Measurements from ENCODE around the gene TRAK1.
A peak's percentile ranks its signal among the peaks of the same experiment; 100 is the strongest.
"Not testable (repeated sequence)": the region's sequence is repeated elsewhere in the genome, so short reads cannot be mapped to it uniquely, and the experiment has no call there.

The TRAK1 gene

GRCh38 chr3:42102571-42102970 lies 11.4 kb downstream of the TRAK1 start:
- TF ChIP-seq CTCF (IDR thresholded peaks at IDR 0.05; ENCODE audit: low read length, missing control alignments), result no peak
- DNase-seq (ENCODE audit: low read depth), result no peak
- H3K4me3 ChIP-seq (replicated peaks; ENCODE audit: low read depth, low read length), result no peak overlapping the region

GRCh38 chr3:42103921-42104665 lies 12.9 kb downstream of the TRAK1 start:
- H3K4me3 ChIP-seq (replicated peaks; ENCODE audit: low read depth, low read length); DNase-seq (ENCODE audit: low read depth): not testable (repeated sequence)

GRCh38 chr3:42105994-42106393 lies 14.8 kb downstream of the TRAK1 start:
- H3K4me3 ChIP-seq (replicated peaks; ENCODE audit: low read depth, low read length); DNase-seq (ENCODE audit: low read depth): not testable (repeated sequence)

GRCh38 chr3:42106646-42107045 lies 15.5 kb downstream of the TRAK1 start:
- TF ChIP-seq CTCF (IDR thresholded peaks at IDR 0.05; ENCODE audit: low read length, missing control alignments), result no peak
- peak; percentile 35 for DNase-seq (ENCODE audit: low read depth)
- H3K4me3 ChIP-seq (replicated peaks; ENCODE audit: low read depth, low read length), result no peak overlapping the region

- DNase-seq (ENCODE audit: low read depth), result no peak
- H3K4me3 ChIP-seq (replicated peaks; ENCODE audit: low read depth, low read length), result no peak overlapping the region
- no peak for TF ChIP-seq CTCF (IDR thresholded peaks at IDR 0.05; ENCODE audit: low read length, missing control alignments)
Observed at GRCh38 chr3:42110631-42111030, 19.5 kb downstream of the TRAK1 start.

GRCh38 chr3:42114130-42114725 lies 23.1 kb downstream of the TRAK1 start:
- TF ChIP-seq CTCF (IDR thresholded peaks at IDR 0.05; ENCODE audit: low read length, missing control alignments), result no peak
- no peak for DNase-seq (ENCODE audit: low read depth)
- H3K4me3 ChIP-seq (replicated peaks; ENCODE audit: low read depth, low read length), result no peak overlapping the region

- TF ChIP-seq CTCF (IDR thresholded peaks at IDR 0.05; ENCODE audit: low read length, missing control alignments), result no peak
Observed at GRCh38 chr3:42115215-42115614, 24.1 kb downstream of the TRAK1 start.

GRCh38 chr3:42115946-42116345 lies 24.8 kb downstream of the TRAK1 start:
- TF ChIP-seq CTCF (IDR thresholded peaks at IDR 0.05; ENCODE audit: low read length, missing control alignments), result no peak
- H3K4me3 ChIP-seq (replicated peaks; ENCODE audit: low read depth, low read length), result no peak overlapping the region
- no peak for DNase-seq (ENCODE audit: low read depth)

More at GRCh38 chr3:42115215-42115614, 24.1 kb downstream of the TRAK1 start:
- H3K4me3 ChIP-seq (replicated peaks; ENCODE audit: low read depth, low read length), result no peak overlapping the region
- no peak for DNase-seq (ENCODE audit: low read depth)

All from fibroblast of pulmonary artery (primary cell).